ENCODE results near the gene LCP1.

DNA sequence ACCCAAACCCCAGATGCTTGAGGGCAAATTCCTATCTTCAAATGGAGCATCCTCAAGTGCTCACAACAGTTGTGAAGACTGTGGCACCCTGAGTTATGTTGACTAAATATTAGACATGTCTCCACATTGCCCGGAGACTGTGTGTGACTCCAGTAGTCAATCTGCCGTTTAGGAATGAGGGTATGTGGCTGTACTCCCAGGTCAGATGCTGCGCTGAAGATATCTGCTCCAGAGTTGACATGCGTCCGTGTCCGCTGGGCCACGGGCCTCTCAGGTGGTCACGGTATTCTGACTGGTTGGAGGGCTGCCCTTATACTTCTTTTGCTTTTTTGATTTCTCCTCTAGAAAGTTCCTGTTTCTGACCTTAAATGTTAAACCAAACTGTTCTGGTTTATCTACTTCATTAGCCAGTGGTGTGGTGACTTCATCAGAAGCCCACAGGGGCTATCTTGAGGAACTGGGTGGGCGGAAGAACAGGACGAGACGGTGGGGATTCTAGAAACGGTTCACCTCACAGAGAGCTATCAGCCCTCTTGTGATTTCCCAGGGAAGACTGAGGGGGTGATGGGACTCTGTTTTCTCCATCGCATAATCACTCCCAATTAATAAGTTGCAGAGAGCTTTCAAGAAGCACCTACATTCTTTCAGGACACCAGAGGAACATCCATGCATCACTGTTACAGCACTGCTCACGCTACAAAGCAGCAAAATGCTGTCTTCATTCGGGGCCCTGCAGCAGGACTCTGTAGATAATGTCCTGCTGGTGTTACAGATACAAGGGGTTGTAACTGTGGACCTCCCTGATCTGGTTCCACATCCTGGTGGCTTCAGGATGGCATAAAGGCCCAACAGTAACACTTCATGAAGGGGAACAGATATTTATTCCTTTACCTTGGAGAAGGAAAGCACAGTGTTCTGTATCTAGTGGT, 1.3 kb upstream of the LCP1 start:
- TF ChIP-seq, protein P1, sequence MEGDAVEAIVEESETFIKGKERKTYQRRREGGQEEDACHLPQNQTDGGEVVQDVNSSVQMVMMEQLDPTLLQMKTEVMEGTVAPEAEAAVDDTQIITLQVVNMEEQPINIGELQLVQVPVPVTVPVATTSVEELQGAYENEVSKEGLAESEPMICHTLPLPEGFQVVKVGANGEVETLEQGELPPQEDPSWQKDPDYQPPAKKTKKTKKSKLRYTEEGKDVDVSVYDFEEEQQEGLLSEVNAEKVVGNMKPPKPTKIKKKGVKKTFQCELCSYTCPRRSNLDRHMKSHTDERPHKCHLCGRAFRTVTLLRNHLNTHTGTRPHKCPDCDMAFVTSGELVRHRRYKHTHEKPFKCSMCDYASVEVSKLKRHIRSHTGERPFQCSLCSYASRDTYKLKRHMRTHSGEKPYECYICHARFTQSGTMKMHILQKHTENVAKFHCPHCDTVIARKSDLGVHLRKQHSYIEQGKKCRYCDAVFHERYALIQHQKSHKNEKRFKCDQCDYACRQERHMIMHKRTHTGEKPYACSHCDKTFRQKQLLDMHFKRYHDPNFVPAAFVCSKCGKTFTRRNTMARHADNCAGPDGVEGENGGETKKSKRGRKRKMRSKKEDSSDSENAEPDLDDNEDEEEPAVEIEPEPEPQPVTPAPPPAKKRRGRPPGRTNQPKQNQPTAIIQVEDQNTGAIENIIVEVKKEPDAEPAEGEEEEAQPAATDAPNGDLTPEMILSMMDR (IDR thresholded peaks at IDR 0.05) = no peak
- no peak for TF ChIP-seq POLR2A (IDR thresholded peaks at IDR 0.05; ENCODE audit: low read depth)

Measured in esophagus muscularis mucosa (tissue), 3 donors.